Measurements from ENCODE around the gene PPP2R5D. TPM values are rescaled to one million over a fixed set of nuclear protein-coding genes. Genes with fewer than 3 reads are reported as not detected.
A peak's percentile ranks its signal among the peaks of the same experiment; 100 is the strongest.

Gene PPP2R5D
- total and polyA plus RNA-seq, 2 of the 4 experiments (the other 2 are of a cell fraction) = 55.6 to 68.8 TPM

- peak overlapping the region; percentile 1 to 26; a peak in 3 of 4 replicates for H4K8ac ChIP-seq (ENCODE audit: low read depth in 2 of 2, low read length in 2 of 2)
- DNase-seq (no peak), ATAC-seq (ENCODE audit: low read depth) (0 out of 2 replicates have a peak, but pooled peaks have one; percentile 1)
- H2BK120ac ChIP-seq (ENCODE audit: low read depth, low read length) = no peak overlapping the region
- intact Hi-C loops (cut with micrococcal nuclease) = no loop called here
- peak overlapping the region; percentile 42; the same call in 1 of the 2 replicates for H3K56ac ChIP-seq (ENCODE audit: extremely low read depth, insufficient read depth, low read length)
- no peaks in the 10 kb centered on the region for H3K27me3 ChIP-seq (ENCODE audit: control insufficient read depth, insufficient read depth, low read length)
- H2AFZ ChIP-seq (replicated peaks; ENCODE audit: low read length, poor library complexity) = peak overlapping the region; percentile 89
- in situ Hi-C loops (cut with MboI; ENCODE audit: low sequenced_read_pairs) = no loop called here
- peak overlapping the region; percentile 81 for H3K4me2 ChIP-seq (ENCODE audit: low read depth, low read length)
- ChIA-PET POLR2A (ENCODE audit: unreplicated experiment) (interaction anchor here (1.0 kb wide), 2 partner anchors 13 to 56 kb away, joined by 3 read pairs; partner anchors contain the start of gene CNPY3), CTCF (no interaction called here)
- H2BK20ac ChIP-seq (ENCODE audit: low read depth, low read length) = no peak overlapping the region
- H4K20me1 ChIP-seq (ENCODE audit: insufficient read depth, low read length) = peaks cover 30% of the 10 kb centered on the region
- H2BK5ac ChIP-seq (ENCODE audit: low read depth, low read length, poor library complexity, severe bottlenecking) = peak overlapping the region; percentile 43
- dilution Hi-C loops (cut with HindIII; ENCODE audit: low sequenced_read_pairs, unreplicated experiment) = no loop called here
- TF ChIP-seq CEBPB (IDR thresholded peaks at IDR 0.05; ENCODE audit: low read depth, low read length) (no peak), USF2 (IDR thresholded peaks at IDR 0.05; ENCODE audit: low read depth, low read length) (no peak), ELK1 (IDR thresholded peaks at IDR 0.05; ENCODE audit: borderline replicate concordance, low read depth, low read length) (no peak), FOS (IDR thresholded peaks at IDR 0.05; ENCODE audit: low read depth, low read length) (no peak), NFE2L2 (IDR thresholded peaks at IDR 0.05; ENCODE audit: low read depth, low read length) (no peak)
- peaks cover 38 to 51% of the 10 kb centered on the region in 2 experiments for H3K79me1 ChIP-seq (ENCODE audit: low read depth in 1 of 2, low read length in 2 of 2)
- H3K4me1 ChIP-seq (ENCODE audit: control insufficient read depth, insufficient read depth, low read length) = peaks cover 3% of the 10 kb centered on the region; the same call in 1 of the 2 replicates
- H3K18ac ChIP-seq (ENCODE audit: low read depth, low read length) = no peak overlapping the region
- BruUV-seq (replicated peaks) = no TSS peak
- H3K23ac ChIP-seq (ENCODE audit: low read depth, low read length) = peak overlapping the region; percentile 54
- no peak overlapping the region for H2BK15ac ChIP-seq (ENCODE audit: low read depth, low read length)
- H3K9me3 ChIP-seq (ENCODE audit: control insufficient read depth, insufficient read depth, low read length) = no peaks in the 10 kb centered on the region
- no peak overlapping the region for H4K5ac ChIP-seq (ENCODE audit: low read depth, low read length)
- peak overlapping the region; percentile 38 for H3K14ac ChIP-seq (replicated peaks; ENCODE audit: low read depth, low read length)
- WGBS, 2 experiments (ENCODE audit: extremely low coverage in 2 of 2, insufficient read length in 1 of 2) = 25% methylated on average over 4 of the region's 13 CpGs; no CpG with 5 or more reads in 1 of the 2 experiments
- H3K27ac ChIP-seq (ENCODE audit: insufficient read depth, low read length) = peak overlapping the region; percentile 69
- peak overlapping the region; percentile 73 for H3K9ac ChIP-seq (ENCODE audit: low read depth, low read length)
- peak overlapping the region; percentile 73 for H3K4me3 ChIP-seq (ENCODE audit: insufficient read depth, low read depth, low read length)
- H3K4ac ChIP-seq (ENCODE audit: low read depth, low read length) = peak overlapping the region; percentile 49
- H3K9me1 ChIP-seq (ENCODE audit: insufficient read depth, low read length) = peaks cover 28% of the 10 kb centered on the region
- peak overlapping the region; percentile 32 for H2AK5ac ChIP-seq (ENCODE audit: low read depth, low read length)
- peak overlapping the region; percentile 0; the same call in 1 of the 2 replicates for H4K91ac ChIP-seq (ENCODE audit: insufficient read depth, low read depth, low read length)
- peaks cover 11% of the 10 kb centered on the region for H3K36me3 ChIP-seq (ENCODE audit: control insufficient read depth, insufficient read depth, low read length)
- peak overlapping the region; percentile 90 for H2AK9ac ChIP-seq (replicated peaks; ENCODE audit: low read depth, low read length, poor library complexity)
Observed at GRCh38 chr6:42984924-42985475, 630 bp downstream of the PPP2R5D start.

Measured in IMR-90 (cell line).